ENCODE data around the gene GRPEL1.

Gene GRPEL1

DNA sequence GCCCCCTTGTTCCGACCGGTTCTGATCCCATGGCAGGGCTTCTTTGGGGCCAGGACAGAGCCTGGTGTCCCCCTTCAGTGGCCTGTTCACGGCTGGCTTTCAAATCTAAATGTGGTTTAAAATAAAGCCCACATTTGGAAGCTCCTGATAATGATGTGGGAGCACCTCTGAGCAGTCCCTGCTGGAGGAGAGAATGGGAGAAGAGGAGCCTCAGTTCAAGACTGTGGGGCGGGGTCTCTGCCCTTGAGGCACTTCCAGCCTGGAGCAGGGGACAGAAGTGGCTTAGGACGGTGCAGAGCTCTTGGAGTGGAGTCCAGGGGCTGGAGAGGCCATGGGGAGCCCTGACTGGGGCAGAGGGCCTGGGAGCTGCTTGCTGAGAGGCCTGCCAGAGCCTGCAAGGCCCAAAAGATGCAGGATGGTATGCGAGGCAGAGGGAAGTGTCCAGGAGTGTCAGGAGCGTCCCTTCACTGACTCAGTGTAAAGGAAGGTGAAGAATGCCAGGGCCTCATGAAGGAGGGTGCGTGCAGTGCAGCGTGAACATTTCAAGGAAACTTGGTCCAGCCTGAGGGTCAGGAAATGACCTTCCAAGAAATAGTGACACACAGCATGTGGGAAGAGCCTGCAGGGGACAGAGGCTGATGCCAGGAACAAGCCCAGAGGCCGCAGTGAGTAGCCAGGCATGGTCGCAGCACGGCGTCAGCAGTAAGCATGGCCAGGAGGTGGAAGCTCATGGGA lies 45.8 kb downstream of the GRPEL1 start:
- DNase-seq (ENCODE audit: low spot score) = no peak
- TF ChIP-seq, protein P1, sequence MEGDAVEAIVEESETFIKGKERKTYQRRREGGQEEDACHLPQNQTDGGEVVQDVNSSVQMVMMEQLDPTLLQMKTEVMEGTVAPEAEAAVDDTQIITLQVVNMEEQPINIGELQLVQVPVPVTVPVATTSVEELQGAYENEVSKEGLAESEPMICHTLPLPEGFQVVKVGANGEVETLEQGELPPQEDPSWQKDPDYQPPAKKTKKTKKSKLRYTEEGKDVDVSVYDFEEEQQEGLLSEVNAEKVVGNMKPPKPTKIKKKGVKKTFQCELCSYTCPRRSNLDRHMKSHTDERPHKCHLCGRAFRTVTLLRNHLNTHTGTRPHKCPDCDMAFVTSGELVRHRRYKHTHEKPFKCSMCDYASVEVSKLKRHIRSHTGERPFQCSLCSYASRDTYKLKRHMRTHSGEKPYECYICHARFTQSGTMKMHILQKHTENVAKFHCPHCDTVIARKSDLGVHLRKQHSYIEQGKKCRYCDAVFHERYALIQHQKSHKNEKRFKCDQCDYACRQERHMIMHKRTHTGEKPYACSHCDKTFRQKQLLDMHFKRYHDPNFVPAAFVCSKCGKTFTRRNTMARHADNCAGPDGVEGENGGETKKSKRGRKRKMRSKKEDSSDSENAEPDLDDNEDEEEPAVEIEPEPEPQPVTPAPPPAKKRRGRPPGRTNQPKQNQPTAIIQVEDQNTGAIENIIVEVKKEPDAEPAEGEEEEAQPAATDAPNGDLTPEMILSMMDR (IDR thresholded peaks at IDR 0.05; ENCODE audit: borderline replicate concordance, control extremely low read depth, extremely low read depth, insufficient read depth, missing control alignments) = no peak
- in situ Hi-C loops (cut with MboI; ENCODE audit: low sequenced_read_pairs, unreplicated experiment) = no loop called here

DNA sequence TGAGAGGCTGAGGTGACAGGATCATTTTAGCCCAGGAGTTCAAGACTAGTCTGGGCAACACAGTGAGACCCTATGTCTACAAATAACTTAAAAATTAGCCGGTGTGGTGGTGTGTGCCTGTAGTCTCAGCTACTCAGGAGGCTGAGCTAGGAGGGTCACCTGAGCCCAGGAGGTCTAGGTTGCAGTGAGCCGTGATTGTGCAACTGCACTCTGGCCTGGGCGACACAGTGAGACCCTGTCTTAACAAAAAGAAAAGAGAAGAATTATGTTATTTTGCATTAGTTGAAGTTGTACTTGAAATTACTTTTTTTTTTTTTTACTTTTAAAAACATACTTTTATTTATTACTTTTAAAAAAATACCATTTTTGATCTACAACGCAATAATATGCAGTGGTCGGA lies 46.5 kb downstream of the GRPEL1 start:
- in situ Hi-C loops (cut with MboI; ENCODE audit: low sequenced_read_pairs, unreplicated experiment) = no loop called here
- TF ChIP-seq, protein P1 (IDR thresholded peaks at IDR 0.05; ENCODE audit: borderline replicate concordance, control extremely low read depth, extremely low read depth, insufficient read depth, missing control alignments) = no peak
- DNase-seq (ENCODE audit: low spot score) = no peak

DNA sequence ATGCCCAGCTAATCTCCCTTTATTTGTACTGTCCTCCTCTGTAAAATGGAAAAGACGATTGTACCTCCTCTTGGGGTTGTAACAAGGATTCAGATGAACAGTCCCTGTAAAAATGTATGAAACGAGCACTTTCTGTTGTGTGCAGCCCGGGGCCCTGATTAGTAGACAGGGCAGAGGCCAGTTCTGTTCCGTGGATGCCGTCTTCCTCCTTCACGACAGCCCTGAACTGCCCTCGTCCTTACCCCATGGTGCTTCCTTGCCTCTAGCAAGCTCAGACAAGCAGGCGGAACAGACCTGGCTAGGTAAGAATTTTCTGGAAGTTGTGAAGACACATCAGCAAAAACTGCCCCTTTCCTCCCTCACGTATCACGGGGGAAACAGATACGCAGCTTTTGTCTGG lies 47.0 kb downstream of the GRPEL1 start:
- DNase-seq (ENCODE audit: low spot score) = no peak
- in situ Hi-C loops (cut with MboI; ENCODE audit: low sequenced_read_pairs, unreplicated experiment) = no loop called here
- TF ChIP-seq, protein P1 (IDR thresholded peaks at IDR 0.05; ENCODE audit: borderline replicate concordance, control extremely low read depth, extremely low read depth, insufficient read depth, missing control alignments) = no peak

DNA sequence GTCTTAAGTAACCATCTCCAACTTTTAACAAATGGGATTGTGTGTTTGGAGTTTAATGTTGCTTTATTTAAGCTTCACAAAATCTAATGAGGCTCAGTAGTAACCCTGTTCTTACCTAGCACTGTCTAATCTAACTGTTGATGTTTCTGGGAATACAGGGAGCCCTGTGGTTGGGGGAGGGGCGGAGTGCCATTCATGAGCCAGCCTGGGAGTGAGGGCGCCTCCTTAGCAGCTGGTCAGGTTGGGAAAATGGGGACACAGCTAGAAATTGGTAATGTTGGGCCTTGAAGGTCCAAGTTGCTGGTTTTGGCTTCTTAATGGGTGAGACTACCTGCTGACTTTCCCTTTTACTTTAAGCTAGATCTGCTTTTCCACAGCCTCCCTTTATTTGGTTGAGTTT lies 47.6 kb downstream of the GRPEL1 start:
- in situ Hi-C loops (cut with MboI; ENCODE audit: low sequenced_read_pairs, unreplicated experiment) = no loop called here
- TF ChIP-seq, protein P1 (IDR thresholded peaks at IDR 0.05; ENCODE audit: borderline replicate concordance, control extremely low read depth, extremely low read depth, insufficient read depth, missing control alignments) = no peak
- DNase-seq (ENCODE audit: low spot score) = no peak

DNA sequence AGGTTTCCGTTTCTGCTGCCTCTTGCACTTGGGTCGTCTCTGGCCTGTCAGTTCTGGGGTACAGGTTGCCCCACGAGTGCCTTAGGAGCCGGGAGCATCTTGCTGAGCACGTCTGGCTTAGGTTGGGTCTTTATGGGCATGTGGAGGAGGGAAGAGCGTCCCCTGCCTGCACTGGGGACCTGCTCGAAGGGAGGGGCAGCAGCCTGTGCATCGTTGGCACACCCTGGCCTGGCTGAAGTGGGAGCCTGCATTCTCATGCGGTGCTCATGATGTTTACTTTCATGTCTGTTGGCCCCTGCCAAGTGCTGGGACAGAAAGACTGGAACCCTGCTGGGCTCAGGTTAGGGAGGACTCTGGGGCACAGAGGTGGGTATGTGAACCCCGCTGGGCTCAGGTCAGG lies 48.5 kb downstream of the GRPEL1 start:
- no peak for DNase-seq (ENCODE audit: low spot score)
- TF ChIP-seq, protein P1 (IDR thresholded peaks at IDR 0.05; ENCODE audit: borderline replicate concordance, control extremely low read depth, extremely low read depth, insufficient read depth, missing control alignments) = no peak
- in situ Hi-C loops (cut with MboI; ENCODE audit: low sequenced_read_pairs, unreplicated experiment) = no loop called here

DNA sequence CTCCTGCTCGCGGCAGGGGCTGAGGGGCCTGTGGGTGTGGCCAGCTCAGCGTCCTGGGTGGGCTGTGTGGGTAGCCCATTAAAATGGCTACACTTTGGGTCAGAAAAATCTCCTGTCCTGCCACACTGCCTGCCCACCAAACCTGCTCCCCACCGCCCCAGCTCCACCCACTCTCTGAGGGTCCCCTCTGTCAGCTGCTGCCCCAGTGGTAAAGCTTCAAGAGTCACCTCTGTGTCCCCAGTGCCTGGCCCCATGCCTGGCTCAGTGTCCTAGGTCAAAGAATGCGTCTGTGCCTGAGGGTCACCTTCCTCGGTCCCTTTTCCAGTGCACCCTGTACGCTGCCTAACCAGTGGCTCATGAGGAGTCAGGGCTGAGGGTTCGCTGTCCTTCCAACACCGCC lies 49.6 kb downstream of the GRPEL1 start:
- in situ Hi-C loops (cut with MboI; ENCODE audit: low sequenced_read_pairs, unreplicated experiment) = no loop called here
- no peak for DNase-seq (ENCODE audit: low spot score)
- TF ChIP-seq, protein P1 (IDR thresholded peaks at IDR 0.05; ENCODE audit: borderline replicate concordance, control extremely low read depth, extremely low read depth, insufficient read depth, missing control alignments) = no peak

All from GM13976 (cell line).